Daoy (cell line): ENCODE data around the gene RALY. TPM values are rescaled to one million over a fixed set of nuclear protein-coding genes. Genes with fewer than 3 reads are reported as not detected.
A peak's percentile ranks its signal among the peaks of the same experiment; 100 is the strongest.

ENCODE experiments used
- DNase-seq: peaks from one replicate; pipeline ENCODE4 v3.0.0-alpha.2; 2015; ENCODE audit warnings: low read depth
- total RNA-seq: library from RNA; depleted of rRNA; stranded (reverse); fragments of >200 nt; shearing (Covaris generic); gene quantifications from 2 replicates; pipeline ENCODE4 v1.2.3, GENCODE V29; 2014

RALY gene
- total RNA-seq, 1 experiment from 2014 or later = 74.2 TPM

DNA sequence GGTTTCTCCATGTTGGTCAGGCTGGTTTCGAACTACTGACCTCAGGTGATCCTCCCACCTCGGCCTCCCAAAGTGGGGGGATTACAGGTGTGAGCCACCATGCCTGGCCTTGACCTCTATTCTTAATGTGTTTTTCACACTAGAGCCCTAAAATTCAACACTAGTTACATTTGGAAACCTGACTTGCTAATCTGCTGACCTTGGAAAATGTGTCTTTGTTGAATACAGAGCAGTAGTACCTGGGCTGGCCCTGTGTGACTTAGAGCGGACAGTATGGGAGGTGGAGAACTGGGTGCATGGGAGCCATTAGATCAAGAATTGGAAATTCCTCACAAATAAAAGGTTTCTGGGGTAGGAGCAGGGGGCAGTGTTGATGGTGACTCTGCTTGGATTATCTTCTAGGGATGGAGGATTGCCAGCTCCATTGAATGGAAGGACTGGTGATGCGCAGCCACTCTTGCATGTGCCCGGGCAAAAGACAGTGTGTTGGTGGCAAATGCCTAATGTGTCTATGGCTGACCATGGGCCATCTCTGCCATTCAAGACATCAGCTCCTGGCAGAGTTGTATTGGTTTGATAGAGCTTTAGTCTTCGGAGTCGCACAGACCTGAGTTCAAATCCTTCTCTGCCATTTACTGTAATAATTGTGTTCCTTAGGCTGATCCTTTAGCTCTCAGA lies 53.4 kb downstream of the RALY start:
- DNase-seq = no peak

- DNase-seq = no peak
Measured at GRCh38 chr20:34047917-34048316, 54.2 kb downstream of the RALY start.

GRCh38 chr20:34049389-34049788 lies 55.7 kb downstream of the RALY start:
- no peak for DNase-seq

GRCh38 chr20:34049897-34050695 lies 56.4 kb downstream of the RALY start:
- no peak for DNase-seq

GRCh38 chr20:34052414-34052813 lies 58.7 kb downstream of the RALY start:
- DNase-seq = no peak

GRCh38 chr20:34055290-34055689 lies 61.6 kb downstream of the RALY start:
- no peak for DNase-seq

DNA sequence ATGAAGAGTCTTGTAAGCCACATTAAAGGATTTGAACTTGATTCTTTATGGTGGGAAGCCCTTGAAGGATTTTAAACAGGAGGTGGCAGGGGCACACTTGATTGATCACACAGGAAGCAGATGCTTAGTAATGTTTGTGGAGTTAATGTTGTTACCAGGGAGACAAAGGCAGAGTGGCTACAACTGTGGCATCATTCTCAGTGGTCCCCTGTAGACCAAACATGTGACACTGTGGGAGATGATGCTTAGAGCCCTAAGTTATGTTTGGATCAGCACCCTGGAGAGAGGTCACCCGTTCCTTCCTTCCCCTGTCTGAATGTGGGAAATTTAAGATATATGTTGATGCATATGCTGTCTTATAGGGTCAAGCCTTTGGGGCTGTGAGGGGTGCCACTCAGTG lies 65.1 kb downstream of the RALY start:
- no peak for DNase-seq

GRCh38 chr20:34060970-34061369 lies 67.3 kb downstream of the RALY start:
- DNase-seq = no peak

DNA sequence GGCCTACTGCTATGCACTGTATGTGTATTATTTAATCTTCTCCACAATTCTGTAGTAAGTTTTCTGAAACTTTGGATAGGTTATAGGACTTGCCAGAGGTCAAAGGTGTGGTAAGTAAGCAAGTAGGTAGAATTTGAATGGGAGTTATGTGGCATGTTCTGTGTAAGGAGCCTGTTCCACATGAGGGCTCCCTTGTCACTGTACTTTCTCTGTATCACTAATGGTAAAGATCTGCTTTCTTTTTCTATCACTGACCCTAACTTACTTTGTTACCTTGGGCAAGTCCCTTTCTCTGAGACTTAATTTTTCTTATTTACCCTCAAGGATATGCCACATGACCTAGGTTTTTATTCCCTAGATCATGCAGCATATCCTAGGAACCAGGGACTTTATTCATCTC lies 68.0 kb downstream of the RALY start:
- no peak for DNase-seq

DNA sequence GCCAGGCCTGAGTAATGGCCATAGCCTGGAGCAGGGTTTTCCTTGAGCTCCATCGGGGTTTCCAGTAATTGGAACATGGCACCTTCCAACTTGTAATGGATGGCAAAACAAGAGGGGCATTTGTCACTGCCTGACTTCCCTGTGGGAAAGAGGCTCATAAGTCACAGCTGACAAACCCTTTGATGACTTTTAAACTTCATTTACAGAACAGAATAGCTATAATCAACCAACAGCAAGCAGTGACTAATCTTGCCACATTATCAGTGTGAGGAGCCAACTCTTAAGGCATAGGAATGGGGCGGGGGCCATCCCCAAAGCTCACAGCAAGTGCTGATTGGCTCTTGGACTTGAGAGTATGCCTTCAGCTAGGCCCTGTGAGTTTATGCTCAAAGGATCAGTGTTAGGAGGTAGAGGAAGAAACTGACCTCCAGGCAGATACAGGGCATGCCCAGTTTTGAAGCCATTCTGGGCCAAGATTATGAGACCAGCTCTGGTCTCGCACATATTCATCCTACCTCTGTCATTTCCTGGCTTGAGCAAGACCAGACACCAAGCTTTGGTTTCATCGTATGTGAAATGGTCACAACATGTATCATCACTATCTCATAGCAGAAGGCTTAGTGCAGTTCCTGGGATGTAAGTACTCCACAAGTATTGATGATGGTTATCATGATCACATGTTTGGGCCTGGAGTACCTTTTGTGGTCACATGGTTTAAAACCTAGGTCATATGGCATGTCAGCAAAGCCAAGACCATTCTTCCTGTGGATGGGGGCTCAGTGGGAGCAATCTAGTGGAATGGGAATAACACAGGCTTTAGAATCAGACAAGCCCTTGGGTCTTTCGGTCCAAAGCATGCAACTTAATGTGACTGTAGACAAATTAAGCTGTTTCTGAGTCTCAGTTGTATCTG lies 69.1 kb downstream of the RALY start:
- no peak for DNase-seq

DNA sequence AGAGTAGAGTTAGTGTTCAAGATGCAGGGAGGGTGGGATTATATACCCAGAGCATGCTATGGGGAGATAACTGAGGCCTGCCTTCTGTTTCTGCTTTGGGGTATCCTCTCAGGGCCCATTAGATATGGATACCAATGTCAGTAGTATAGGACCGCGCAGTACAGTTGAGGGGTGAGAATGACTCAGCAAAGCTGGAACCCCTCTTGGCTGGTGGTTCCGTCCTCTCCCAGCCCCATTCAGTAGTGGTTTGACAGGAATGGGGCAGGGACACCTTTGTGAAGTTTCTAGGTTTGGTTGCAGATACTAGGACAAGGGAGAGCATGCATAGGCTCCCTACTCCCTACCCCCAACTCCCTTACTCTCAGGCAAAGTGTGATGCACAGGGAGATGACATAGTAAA lies 70.6 kb downstream of the RALY start:
- no peak for DNase-seq

- peak; percentile 20 for DNase-seq
Measured at GRCh38 chr20:34065260-34065659, 71.5 kb downstream of the RALY start.

DNA sequence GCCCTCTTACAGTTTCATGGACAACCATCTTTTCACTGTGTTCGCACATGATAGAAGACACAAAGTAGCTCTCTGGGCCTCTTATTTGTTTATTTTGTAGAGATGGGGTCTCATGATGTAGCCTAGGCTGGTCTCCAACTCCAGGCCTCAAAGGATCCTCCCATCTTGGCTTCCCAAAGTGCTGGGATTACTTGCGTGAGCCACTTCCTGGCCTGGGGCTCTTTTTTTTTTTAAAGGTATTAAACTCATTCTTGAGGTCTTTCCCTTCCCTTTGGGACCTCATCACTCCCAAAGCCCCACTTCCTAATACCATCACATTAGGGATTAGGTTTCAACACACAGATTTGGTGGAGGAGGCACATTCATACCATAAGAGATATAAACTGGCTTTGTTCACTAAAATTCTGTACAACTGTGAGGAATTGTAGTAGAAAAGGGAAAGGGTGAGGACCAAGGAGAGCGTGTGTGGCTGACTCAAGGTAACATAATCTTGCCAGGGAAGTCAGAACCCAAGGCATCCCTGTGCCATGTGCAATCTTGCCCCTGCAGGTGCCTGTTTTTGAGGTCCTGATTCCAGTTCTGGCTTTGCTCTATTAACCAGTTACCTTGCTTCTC lies 72.9 kb downstream of the RALY start:
- peak; percentile 49 for DNase-seq

- no peak for DNase-seq
Measured at GRCh38 chr20:34068001-34068400, 74.3 kb downstream of the RALY start.

DNA sequence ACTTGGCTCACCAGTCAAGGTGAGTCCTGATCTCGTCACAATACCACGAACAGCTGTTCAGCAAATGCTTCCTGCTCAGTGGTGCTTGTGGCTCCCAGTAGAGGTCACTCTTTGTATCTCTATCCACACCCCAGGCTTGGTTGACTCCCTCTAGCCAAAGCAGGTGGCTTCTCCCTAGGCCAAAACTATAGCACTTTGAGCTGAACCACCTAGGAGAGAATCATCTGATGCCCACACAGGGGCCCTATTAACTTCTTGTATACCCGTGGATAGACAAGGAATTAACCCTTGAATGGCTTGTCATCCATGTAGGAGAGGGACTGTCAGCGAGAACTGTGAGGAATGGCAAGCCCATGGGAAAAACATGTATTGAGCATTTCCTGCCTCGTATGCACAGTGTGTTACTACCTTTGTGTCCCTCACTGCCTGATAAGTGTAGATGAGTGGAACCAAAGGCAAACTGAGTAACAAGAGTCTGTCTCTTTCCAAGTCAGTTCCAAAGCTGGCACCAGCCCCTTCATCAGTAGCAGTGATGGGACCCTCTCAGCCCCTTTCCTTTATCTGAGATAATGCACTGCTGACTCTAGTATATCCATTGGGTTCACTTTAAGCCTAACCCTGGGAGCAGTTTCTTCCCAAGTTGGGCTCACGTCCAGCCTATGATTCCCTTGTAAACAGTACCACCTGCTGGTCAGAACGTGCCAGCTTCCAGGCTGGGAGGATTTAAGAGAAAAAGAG lies 75.8 kb downstream of the RALY start:
- peak; percentile 72 for DNase-seq

DNA sequence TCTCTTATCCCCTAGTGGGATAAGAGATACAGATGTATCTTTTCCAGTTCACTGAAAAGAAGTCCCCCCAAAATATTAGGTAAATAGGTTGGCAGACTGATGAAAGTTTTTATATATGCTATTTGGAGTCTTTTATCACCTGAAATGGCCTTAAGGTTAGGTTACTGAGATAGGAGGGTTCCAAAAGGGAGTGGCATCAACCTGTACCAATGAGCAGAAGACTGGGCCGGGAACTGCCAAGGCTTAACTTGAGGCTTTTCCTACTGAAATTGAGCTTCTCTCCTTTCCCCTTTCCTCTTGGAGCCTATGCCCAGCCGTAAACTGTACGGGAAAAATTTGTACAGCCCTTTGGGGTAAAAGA lies 76.3 kb downstream of the RALY start:
- no peak for DNase-seq

GRCh38 chr20:34070859-34071258 lies 77.1 kb downstream of the RALY start:
- DNase-seq = no peak

DNA sequence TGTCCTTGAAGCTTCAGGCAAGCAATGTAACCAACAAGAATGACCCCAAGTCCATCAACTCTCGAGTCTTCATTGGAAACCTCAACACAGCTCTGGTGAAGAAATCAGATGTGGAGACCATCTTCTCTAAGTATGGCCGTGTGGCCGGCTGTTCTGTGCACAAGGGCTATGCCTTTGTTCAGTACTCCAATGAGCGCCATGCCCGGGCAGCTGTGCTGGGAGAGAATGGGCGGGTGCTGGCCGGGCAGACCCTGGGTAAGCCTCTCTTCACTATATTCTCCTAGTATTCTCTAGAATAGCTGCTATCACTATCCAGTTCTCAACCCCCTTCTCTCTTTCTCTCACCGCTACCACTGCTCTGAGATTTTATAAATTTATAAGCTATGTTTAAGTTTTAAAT lies 78.4 kb downstream of the RALY start:
- DNase-seq = no peak

- DNase-seq = no peak
Measured at GRCh38 chr20:34072778-34073177, 79.1 kb downstream of the RALY start.

DNA sequence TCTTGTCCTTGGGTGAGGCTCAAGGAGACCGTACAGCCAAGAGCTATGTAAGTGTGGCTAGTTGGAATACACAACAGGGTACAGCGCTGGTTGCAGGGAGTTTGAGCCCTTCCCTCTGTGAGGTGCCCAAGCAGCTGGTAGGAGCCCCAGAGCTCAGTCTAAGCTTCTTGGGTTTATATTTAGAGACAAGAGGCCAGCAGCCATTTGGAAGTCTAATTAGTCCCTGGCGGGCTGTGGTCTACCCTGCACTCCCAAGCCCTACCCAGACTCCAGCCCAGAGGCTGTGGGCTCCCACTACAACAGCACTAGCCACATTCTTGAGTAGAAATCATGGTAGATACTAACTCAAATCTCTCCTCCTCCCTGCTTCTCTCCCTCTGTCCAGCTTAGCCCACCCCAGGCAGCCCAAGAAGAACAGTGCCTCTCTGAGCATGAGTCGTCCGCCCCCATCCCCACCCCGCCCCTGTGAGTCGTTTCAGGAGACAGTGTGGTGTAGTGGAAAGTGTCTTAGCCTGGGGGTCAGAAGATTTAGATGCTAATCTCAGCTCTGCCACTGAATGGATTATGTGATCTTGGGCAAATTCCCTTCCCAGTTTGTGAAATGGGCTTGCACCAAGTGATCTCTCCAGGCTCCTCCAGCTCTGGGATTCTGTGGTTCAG lies 80.5 kb downstream of the RALY start:
- DNase-seq = peak; percentile 12

- no peak for DNase-seq
Measured at GRCh38 chr20:34075647-34076046, 81.9 kb downstream of the RALY start.
